HG03139 (cell line): ENCODE measurements around the gene PLD5.
"Not testable (repeated sequence)": the region's sequence is repeated elsewhere in the genome, so short reads cannot be mapped to it uniquely, and the experiment has no call there.

Experiments used
- ATAC-seq: cut with Tn5 transposase; IDR thresholded peaks from one replicate; pipeline ENCODE4 v1.9.1; 2021; ENCODE audit not compliant: unreplicated experiment

The PLD5 gene

DNA sequence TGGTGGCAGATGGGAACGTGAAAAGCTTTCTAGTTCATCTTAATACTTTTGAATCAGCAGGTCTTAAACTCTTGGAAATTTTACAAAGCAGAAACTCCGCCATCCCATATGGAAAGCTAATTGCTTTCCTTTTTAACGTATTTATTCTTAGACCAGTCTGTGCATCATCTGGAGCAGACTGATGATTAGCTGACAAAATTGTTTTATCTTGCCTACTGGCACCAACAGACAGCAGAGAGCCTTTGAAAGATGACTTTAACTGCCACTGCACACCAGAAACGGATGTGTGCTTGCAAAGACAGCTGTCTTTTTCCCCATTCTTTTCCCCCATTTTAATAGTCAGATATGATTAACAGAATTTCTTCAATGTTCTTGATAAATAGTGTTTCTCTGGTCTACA lies 97.0 kb downstream of the PLD5 start:
- ATAC-seq: no peak

GRCh38 chr1:242426271-242426905 lies 98.1 kb downstream of the PLD5 start:
- ATAC-seq: no peak

GRCh38 chr1:242425232-242425631 lies 99.3 kb downstream of the PLD5 start:
- ATAC-seq: no peak

GRCh38 chr1:242416657-242417056 lies 107.8 kb downstream of the PLD5 start:
- no peak for ATAC-seq

GRCh38 chr1:242412921-242413320 lies 111.6 kb downstream of the PLD5 start:
- ATAC-seq: no peak

GRCh38 chr1:242411901-242412300 lies 112.6 kb downstream of the PLD5 start:
- no peak for ATAC-seq

- no peak for ATAC-seq
Measured at GRCh38 chr1:242405947-242406346, 118.5 kb downstream of the PLD5 start.

- ATAC-seq: no peak
Measured at GRCh38 chr1:242404296-242404695, 120.2 kb downstream of the PLD5 start.

DNA sequence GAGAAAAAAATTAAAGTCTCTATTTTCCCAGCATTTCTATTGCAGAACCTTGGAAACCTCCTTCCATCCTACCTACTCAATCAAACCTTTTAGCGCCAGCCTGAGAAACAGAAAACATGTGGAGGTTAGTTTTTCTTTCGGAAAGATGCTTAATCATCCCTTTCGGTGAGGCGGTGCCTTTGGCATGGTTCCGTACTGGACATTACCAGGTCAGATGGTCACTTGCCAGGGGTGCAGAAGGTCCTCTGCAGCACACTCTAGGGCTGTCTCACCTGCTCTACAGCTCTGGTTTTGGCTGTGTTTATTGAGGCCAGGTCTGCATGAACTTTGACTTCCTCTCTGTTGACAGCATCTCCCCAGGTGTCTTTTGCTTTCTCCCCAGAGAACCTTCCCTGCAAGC lies 121.5 kb downstream of the PLD5 start:
- no peak for ATAC-seq

- no peak for ATAC-seq
Measured at GRCh38 chr1:242401937-242402336, 122.6 kb downstream of the PLD5 start.

DNA sequence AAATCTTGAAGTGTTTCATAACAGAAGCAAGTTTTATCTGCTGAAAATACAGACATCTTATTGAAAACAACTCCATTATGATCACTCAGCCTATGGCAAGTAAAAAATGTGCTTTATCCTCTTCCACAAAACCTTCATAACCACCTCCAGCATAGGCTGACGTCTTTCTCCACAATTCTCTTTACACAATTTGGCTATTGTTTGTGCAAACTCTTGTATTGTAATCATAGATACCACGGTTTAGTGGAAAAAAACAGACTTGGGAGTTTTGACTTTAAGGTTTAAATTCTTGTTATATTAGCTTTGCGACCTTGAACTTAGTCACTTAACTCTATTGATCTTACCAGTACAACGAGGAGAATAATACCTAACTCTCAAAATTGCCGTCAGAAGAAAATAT lies 126.1 kb downstream of the PLD5 start:
- ATAC-seq: no peak

- ATAC-seq: no peak
Measured at GRCh38 chr1:242391896-242392295, 132.6 kb downstream of the PLD5 start.

- not testable (repeated sequence) for ATAC-seq
Measured at GRCh38 chr1:242376121-242376520, 148.4 kb downstream of the PLD5 start.

- not testable (repeated sequence) for ATAC-seq
Measured at GRCh38 chr1:242350446-242350845, 174.1 kb downstream of the PLD5 start.

DNA sequence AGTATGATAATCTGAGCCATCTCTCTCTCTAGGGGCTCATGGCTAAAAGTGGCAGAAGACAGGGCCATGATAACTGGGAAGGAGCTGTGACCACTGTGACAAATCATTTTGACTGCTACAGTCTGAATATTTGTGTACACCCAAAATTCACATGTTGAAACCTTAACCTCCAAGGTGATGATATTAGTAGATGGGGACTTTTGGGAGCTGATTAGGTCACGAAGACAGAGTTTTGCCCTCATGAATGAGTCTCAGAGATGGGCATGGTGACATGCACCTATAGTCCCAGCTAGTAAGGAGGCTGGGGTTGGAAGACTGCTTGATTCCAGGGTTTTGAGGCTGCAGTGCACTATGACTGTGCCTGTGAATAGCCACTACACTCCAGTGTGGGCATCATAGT lies 174.9 kb downstream of the PLD5 start:
- no peak for ATAC-seq

- peak; percentile 83 for ATAC-seq
Measured at GRCh38 chr1:242330865-242331264, 193.6 kb downstream of the PLD5 start.

DNA sequence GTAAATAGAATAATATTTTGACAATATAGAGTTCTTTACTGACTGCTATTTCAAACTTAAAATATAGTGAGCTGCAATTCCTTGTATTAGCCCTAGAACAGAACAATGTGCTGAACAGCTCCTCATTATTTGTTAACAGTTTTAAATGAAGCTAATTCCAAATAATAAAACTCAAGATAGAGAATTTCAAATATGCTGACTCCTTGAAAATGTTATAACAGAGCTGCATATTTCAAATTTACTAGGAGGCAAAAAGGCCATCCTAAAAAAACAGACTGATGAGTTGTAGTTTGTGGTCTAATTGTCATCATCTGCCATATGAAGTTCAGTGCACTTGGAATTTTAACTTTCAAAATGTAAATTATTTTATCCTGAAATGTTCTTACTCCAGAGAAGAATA lies 197.1 kb downstream of the PLD5 start:
- ATAC-seq: not testable (repeated sequence)

DNA sequence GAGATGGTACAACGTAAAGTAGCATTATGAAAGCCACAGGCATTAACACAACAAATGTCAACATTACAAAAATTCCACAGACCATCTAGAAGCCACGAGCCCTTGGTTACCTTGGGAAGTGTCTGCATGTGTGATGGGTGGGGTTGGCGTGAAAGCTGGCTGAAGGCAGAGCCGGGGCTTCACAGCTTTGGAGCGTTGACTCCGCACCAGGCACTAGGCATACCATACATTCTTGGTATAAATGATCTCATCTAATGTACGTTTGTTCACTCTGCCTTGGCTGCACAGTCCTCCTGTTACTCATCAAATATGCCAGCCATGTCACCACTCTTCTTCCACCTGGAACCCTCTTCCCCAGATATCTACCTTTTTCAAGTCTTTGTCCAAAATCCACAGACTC lies 202.5 kb downstream of the PLD5 start:
- ATAC-seq: not testable (repeated sequence)

DNA sequence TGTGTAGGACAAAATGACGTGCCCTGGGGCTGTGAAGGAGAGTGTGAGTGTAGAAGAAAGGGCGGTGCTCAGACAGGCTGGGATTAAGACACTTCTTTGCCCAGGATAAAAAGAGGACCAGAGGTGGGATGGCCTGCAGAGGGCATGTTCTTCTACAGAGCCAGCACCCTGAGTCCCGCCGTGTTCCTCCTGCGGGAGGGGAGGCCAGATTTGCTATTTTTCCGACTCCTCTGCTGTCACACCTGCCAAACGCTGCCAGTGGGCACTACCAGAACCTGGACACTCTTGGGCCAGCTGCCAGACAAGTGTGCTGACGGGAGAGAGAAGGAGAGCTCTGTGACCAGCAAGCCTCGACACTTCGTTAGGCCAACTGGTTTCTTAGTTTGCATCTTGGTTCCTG lies 206.4 kb downstream of the PLD5 start:
- no peak for ATAC-seq

DNA sequence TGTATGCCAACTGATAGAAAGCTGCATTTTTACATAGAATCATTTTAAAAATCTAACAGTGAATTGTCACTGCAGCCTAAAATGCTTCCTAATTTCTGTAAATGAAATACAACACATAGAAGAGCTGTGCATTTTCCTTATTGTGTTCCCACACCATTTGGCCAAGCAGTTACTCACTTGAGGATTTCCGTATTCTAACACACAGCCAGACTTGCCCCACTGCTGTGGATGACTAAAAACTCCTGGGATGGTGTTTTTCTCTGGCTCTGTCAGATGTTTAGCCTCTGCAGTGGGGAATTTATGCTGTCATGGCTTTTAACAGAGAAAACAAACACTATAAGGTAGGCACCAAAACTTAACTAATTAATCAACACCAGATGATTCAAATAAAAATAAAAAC lies 209.6 kb downstream of the PLD5 start:
- not testable (repeated sequence) for ATAC-seq

- not testable (repeated sequence) for ATAC-seq
Measured at GRCh38 chr1:242314085-242314649, 210.3 kb downstream of the PLD5 start.

DNA sequence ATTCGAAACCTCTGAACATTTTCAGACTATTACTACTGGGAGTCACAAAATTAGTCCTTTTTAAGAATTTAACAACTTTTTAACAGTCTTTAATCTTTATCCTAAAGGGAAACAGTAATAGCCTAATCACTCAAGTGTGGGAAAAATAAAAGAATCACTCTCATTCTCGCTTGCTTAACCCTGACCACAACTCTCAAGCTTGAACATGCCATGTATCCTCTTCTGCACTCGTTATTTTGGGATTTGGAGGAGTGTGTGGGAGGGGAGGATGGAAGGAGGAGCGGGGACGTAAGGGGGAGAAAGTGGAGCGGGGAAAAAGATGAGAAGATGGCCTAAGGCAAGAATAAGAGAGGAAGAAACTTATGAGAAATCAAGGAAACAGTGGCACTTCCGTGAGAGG lies 215.8 kb downstream of the PLD5 start:
- ATAC-seq: not testable (repeated sequence)

- not testable (repeated sequence) for ATAC-seq
Measured at GRCh38 chr1:242293781-242294180, 230.7 kb downstream of the PLD5 start.
